HepG2 (cell line): ENCODE measurements around the gene SERHL2. TPM values are rescaled to one million over a fixed set of nuclear protein-coding genes. Genes with fewer than 3 reads are reported as not detected.

Experiments
- MXD3 ChIP-seq: IDR thresholded peaks from 2 replicates; pipeline ENCODE4 v1.6.1; 2016; ENCODE audit warnings: mild to moderate bottlenecking, missing biosample characterization, missing genetic modification reagents
- RBM39 ChIP-seq: fragments of 200-400 bp; formaldehyde crosslinking; IDR thresholded peaks from one replicate; pipeline ENCODE4 v1.6.1; 2018; ENCODE audit warnings: antibody characterized with exemption, mild to moderate bottlenecking, low read depth, low read length; ENCODE audit not compliant: poor library complexity, severe bottlenecking
- YY1 ChIP-seq: IDR thresholded peaks from 2 replicates; pipeline ENCODE4 v1.6.1; 2011; ENCODE audit warnings: low read length, low read depth, moderate library complexity, mild to moderate bottlenecking; ENCODE audit not compliant: insufficient read depth, insufficient replicate concordance
- ZBTB20 ChIP-seq: sonication (generic); formaldehyde crosslinking; IDR thresholded peaks from 2 replicates; pipeline ENCODE4 v1.8.1; 2023; ENCODE audit warnings: missing genetic modification reagents, low read depth, mild to moderate bottlenecking, borderline replicate concordance
- ZNF20 ChIP-seq: sonication (generic); formaldehyde crosslinking; IDR thresholded peaks from 2 replicates; pipeline ENCODE4 v1.4.0; 2020; ENCODE audit warnings: mild to moderate bottlenecking, moderate library complexity, missing genetic modification reagents
- ZNF407 ChIP-seq: sonication (generic); formaldehyde crosslinking; IDR thresholded peaks from one replicate; pipeline ENCODE4 v1.5.1; 2020; ENCODE audit warnings: mild to moderate bottlenecking, missing genetic modification reagents; ENCODE audit errors: not compliant biosample characterization
- ZNF512 ChIP-seq: sonication (generic); formaldehyde crosslinking; IDR thresholded peaks from 2 replicates; pipeline ENCODE4 v1.4.0; 2020; ENCODE audit warnings: mild to moderate bottlenecking, missing genetic modification reagents
- ZNF639 ChIP-seq: conservative IDR thresholded peaks from 2 replicates; pipeline ENCODE4 v1.6.1; 2018; ENCODE audit warnings: missing genetic modification reagents
- ZNF772 ChIP-seq: sonication (generic); formaldehyde crosslinking; IDR thresholded peaks from 2 replicates; pipeline ENCODE4 v1.5.0; 2020; ENCODE audit warnings: mild to moderate bottlenecking, missing genetic modification reagents
- ZNF788 ChIP-seq: sonication (generic); formaldehyde crosslinking; IDR thresholded peaks from 2 replicates; pipeline ENCODE4 v1.5.0; 2020; ENCODE audit warnings: mild to moderate bottlenecking, missing genetic modification reagents, borderline replicate concordance
- polyA plus RNA-seq, 8 experiments: library from polyadenylated mRNA; depleted of rRNA in 3 of 8; stranded (reverse) in 7 of 8; unstranded in 1 of 8; fragments of >200 nt; fragmentation: Illumina TruSeq in 4 of 8; extraction: Trizol in 4 of 8; gene quantifications; 2 replicates each; pipeline versions ENCODE4 v1.2.1 to v1.2.3, GENCODE V29; 2011 to 2016; ENCODE audit warnings: low read depth in 4 of 8, missing spikeins in 1 of 8, mixed read lengths in 1 of 8; ENCODE audit not compliant: insufficient read depth in 1 of 8
- total RNA-seq, 5 experiments: library from RNA; depleted of rRNA; stranded (reverse); fragments of >200 nt; fragmentation: Illumina TruSeq; extraction: Trizol; gene quantifications; 2 replicates each; pipeline ENCODE4 v1.2.3, GENCODE V29; 2016; ENCODE audit warnings: low read depth in 1 of 5

SERHL2 gene
- total and polyA plus RNA-seq, 2 of the 13 experiments (the other 11 are each of a cell fraction or from before 2014, with no cell fraction given), result 1.0 to 1.8 TPM

- TF ChIP-seq ZNF512 (CRISPR knock-in tag) (no peak), ZNF772 (CRISPR knock-in tag) (peak; percentile 67; the same call in 1 of the 2 replicates), RBM39 (no peak), ZNF639 (CRISPR knock-in tag) (no peak), YY1 (peak; percentile 9), ZNF407 (CRISPR knock-in tag) (peak; percentile 71), MXD3 (CRISPR knock-in tag) (0 out of 2 replicates have a peak, but pooled peaks have one; percentile 26), ZBTB20 (no peak), ZNF788 (CRISPR knock-in tag) (peak; percentile 76), ZNF20 (CRISPR knock-in tag) (no peak)
Measured at GRCh38 chr22:42553475-42554361, at the start of gene SERHL2 (continued).
